ENCODE results near the gene DNMT3B.
"Not testable (repeated sequence)": the region's sequence is repeated elsewhere in the genome, so short reads cannot be mapped to it uniquely, and the experiment has no call there.

The DNMT3B gene

DNA sequence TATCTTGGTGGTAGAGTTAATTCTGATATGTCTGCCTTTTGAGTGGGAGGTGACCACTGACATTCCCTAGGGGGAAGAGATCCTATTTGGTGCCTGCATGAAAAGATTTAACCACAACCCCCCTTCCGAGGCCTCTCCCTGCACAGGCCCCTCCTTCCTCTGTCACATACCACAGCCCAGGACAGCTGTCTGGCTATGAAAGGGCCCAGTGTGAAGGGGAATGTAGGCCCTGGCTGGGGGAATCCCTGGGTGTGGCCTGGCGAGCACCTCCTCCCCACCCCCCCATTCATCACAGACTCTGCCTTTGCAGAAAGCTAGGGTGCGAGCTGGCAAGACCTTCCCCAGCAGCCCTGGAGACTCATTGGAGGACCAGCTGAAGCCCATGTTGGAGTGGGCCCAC is 30.1 kb downstream of the DNMT3B start:
- DNase-seq (ENCODE audit: low spot score): no peak

DNA sequence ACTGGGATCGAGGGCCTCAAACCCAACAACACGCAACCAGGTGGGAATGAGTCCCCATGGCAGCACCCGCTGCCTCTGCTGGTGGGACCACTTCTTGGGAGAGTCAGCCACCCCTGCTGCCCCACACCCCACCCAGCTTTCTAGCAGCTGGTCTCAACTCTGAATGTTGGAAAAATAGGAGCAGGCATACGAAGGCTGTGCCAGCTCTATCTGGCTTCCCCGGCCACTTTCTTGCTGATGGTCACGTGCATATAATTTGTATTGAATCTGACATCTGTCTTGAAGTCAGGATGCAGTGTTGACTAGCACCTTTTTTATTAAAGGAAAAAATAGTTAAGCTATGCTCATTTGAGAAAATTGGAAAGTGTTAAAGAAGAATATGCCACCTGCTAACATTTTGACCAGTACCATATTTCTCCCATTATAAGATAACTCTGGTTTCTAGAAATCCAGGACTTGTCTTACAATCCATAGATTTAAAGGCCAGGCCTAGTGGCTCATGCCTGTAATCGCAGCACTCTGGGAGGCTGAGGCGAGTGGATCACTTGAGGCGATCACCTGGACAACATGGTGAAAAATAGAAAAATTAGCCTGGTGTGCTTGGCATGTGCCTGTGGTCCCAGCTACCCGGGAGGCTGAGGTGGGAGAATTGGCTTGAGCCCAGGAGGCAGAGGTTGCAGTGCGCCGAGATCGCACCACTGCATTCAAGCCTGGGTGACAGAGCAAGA is 30.7 kb downstream of the DNMT3B start:
- DNase-seq (ENCODE audit: low spot score): no peak

DNA sequence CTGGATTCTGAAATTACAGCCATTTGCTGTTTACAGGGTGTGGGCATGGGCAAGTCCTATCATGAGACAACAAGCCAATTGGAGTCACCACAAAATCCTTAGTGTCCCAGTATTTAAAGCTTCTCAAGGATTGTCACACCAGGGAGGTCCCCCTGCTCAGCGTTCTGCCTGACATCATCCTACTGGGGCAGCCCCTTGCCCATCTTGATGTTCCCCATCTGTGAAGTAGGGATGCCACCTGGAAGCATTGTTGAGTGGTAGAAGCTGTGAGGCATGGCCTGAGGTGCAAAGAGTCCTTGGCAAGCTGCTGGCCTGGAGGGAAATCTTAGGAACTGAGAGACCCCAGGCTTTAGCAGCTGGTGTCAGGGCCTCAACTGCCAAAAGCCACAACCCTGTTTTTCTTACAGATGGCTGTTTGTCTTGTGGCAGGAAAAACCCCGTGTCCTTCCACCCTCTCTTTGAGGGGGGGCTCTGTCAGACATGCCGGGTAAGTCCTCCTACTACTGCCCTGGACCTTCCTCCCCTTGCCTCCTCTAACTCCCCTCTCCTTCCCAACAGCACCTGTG is 34.3 kb downstream of the DNMT3B start:
- no peak for DNase-seq (ENCODE audit: low spot score)

DNA sequence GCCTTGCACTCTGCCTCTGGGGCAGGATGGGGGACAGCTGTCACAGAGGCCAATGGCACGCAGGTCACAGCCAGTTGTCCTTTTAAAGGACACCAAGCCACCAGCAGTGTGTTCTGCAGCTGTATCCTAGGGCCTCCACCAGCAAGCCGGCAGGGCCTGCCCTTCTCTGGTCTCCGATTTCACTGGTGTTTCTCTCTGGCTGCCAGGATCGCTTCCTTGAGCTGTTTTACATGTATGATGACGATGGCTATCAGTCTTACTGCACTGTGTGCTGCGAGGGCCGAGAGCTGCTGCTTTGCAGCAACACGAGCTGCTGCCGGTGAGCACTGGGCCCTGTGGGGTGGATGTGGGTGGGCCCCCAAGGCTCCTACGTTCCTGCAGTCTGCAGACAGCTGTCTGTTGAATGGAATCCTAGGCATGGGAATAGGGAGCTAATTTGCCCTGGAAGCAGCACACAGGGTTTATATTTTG is 34.8 kb downstream of the DNMT3B start:
- no peak for DNase-seq (ENCODE audit: low spot score)

DNA sequence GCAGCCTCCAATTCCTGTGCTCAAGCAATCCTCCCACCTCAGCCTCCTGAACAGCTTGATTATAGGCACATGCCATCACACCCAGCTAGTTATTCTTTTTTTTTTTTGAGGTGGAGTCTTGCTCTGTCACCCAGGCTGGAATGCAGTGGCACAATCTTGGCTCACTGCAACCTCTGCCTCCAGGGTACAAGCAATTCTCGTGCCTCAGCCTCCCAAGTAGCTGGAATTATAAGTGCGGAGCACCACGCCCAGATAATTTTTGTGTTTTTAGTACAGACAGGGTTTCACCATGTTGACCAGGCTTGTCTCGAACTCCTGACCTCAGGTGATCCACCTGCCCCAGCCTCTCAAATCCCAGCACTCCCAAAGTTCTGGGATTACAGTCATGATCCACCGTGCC is 35.4 kb downstream of the DNMT3B start:
- DNase-seq (ENCODE audit: low spot score): not testable (repeated sequence)

DNA sequence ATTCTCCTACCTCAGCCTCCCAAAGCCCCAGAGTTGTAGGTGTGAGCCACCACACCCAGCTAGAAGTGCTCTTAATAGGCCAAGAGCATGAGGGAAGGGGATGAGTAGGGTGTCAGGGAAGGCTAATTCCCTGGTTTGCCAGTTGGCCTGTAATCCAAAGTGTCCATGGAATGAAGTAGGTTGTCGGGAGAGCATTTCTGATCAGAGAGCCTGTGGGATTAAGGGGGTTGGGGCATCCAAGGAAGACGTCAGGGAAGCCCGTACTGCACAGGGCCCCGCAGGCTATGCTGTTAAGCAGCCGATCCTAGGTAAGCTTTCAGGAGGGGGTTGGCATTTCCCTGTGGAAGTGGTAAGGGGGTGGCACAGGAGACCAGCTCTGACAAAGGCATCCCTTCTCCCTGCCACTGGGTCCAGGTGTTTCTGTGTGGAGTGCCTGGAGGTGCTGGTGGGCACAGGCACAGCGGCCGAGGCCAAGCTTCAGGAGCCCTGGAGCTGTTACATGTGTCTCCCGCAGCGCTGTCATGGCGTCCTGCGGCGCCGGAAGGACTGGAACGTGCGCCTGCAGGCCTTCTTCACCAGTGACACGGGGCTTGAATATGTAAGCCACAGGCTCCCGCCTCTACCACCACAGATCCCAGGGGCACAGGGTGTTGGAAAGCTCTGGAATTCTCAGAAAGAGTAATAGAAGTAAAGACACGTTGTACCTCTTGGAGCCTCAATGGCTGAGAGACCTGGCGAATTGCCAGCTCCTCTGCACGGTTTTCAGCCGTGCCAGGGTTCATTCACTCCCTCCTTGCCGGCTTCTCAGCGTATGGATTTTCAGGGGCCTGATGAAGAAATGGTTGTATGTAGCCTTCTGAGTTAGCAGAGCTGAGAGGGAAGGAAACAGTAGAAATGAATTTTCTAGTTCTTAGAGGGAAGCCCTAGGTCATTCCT is 36.1 kb downstream of the DNMT3B start:
- no peak for DNase-seq (ENCODE audit: low spot score)

DNA sequence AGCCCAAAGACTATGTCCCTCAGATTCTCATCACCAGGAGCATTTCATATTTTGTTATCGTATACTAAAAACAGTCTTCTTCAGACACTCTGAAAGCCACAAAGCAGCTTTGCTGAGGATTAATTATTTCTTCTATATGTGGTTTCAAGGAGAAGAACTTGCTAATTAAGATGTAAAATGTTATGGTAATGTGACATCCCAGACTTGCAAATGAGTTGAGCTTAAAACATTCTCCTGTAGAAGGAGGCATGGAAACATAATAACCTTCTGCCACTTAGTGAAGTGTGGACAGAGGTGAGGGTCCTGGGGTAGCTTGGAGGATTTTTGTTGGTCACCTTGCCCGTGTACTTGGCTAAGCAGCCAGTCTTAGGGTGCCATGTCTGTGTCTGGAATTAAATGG is 40.9 kb downstream of the DNMT3B start:
- DNase-seq (ENCODE audit: low spot score): no peak

DNA sequence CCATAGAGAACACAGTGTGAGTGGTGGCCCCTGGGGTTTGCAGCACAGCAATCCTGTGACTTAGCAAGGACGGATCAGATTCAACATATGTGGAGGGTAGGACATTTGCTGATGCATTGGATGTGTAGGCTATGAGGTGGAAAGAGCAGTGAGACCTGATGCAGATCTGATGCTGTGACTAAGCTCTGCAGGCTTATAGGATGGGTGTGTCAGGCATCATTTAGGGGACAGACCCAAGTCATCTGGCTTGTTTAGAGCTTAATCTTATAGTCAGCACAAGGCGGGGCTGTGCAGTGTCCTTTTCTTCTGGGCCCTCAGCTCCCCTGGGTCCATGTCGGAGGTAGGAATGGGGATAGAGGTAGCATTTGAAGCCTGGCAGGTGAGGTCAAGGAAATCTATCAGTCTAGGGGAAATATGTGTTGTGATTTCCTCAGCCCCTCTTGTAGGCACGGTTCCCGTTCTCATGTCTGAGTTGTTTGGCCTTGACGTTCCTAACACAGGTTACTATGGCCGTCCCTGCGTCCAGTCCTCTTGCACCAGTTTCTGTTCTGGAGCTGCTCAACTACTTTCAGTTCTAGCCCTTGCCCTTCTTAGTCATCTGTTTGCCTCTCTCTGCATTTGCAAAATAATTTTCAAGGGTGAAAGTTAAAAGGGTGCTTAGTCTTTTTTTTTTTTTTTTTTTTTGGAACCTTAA is 42.0 kb downstream of the DNMT3B start:
- no peak for DNase-seq (ENCODE audit: low spot score)

DNA sequence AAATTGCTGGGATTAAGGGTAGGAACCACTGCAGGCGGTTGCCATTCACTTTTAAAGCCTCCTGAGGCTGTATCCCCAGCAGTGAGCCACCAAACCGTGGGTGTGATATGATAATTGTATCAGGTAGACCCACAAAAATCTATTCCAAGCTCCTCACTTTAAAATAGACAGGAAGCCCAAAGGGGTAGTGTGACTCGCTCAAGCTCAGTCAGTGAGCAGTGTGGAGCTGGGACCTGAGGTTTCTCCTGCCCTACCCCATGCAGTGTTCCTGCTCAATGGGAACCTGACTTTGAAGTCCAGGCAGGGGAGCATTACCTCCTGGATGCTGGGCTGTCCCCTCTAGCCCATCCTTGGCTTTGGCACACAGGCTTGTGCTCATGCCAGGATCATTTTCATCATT is 42.6 kb downstream of the DNMT3B start:
- DNase-seq (ENCODE audit: low spot score): no peak

DNA sequence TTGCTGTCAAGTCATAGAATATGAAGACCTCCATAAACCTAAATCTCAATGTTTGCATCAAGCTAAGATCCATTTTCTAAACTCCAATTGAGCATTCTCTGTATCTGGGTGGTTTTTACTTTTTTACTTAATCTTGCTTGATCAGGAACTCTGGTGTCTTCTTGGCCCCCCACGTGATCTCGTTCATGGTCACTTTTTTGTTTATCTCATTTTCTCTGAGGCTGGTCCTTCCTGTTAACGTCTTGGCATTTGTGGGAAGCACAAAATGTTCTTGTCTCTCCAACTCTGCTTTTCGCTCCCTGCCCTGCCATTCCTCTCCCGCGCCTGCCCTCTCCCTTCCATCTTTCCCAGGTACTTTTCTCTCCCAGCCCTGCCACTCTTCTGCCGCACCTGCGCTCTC is 43.5 kb downstream of the DNMT3B start:
- no peak for DNase-seq (ENCODE audit: low spot score)

DNA sequence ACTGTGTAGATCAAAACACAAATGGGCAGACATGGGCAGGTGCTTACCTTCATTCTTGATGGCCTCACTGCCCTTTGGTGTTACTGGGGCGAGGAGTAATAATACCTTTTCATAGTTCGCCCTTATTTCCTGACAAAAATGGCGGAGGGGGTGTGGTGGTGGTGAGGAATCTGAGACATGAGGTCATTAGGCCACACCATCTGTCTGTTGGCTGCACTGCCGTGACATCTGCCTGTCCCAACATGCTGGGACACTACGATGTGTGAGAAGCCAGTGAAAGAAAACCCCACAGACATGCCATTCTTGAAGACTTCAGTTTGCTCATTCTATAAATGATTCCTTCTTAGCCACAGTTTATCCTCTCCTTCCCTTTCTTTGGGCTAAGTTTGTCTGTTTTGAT is 44.2 kb downstream of the DNMT3B start:
- DNase-seq (ENCODE audit: low spot score): no peak

DNA sequence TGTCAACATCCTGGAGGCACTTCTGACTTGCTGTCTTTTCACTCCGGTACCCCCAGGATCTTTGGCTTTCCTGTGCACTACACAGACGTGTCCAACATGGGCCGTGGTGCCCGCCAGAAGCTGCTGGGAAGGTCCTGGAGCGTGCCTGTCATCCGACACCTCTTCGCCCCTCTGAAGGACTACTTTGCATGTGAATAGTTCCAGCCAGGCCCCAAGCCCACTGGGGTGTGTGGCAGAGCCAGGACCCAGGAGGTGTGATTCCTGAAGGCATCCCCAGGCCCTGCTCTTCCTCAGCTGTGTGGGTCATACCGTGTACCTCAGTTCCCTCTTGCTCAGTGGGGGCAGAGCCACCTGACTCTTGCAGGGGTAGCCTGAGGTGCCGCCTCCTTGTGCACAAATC is 45.5 kb downstream of the DNMT3B start:
- no peak for DNase-seq (ENCODE audit: low spot score)

DNA sequence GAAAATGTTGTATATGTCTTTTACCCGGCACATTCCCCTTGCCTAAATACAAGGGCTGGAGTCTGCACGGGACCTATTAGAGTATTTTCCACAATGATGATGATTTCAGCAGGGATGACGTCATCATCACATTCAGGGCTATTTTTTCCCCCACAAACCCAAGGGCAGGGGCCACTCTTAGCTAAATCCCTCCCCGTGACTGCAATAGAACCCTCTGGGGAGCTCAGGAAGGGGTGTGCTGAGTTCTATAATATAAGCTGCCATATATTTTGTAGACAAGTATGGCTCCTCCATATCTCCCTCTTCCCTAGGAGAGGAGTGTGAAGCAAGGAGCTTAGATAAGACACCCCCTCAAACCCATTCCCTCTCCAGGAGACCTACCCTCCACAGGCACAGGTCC is 46.3 kb downstream of the DNMT3B start:
- DNase-seq (ENCODE audit: low spot score): no peak

DNA sequence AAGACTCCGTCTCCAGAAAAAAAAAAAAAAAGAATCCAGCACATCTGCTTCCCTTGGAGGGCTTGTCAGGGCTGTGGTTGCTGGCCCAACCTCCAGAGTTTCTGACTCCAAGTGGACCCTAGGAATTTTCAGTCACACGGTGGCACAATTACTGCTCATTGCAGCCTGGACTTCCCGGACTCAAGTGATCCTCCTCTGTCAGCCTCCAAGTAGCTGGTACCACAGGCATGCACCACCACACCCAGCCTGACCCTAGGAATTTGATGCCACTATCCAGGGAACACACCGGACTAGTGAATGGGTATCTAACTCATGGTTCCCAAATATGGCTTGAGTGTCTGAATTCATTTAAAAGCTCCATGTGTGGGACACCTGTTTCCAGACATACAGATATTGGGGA is 47.7 kb downstream of the DNMT3B start:
- no peak for DNase-seq (ENCODE audit: low spot score)

DNA sequence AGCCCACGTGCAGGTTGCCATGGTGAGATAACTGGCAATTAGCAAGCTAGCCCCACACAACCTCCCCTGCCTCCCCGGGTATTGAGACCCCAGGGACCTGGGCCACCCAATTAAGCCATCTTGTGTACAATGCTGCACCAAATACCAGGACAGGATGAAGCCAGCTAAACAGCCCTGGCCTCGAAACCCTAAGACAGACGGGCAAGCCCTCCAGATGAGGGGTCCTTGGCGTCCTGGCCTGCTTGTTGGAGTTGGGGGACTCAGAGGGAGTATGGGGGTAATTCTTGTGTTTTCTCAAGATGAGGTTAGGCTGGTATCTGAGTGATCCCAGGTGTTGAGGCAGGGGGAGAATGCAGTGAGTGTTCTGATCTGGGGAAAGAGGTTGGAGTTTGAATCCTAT is 48.8 kb downstream of the DNMT3B start:
- DNase-seq (ENCODE audit: low spot score): no peak

DNA sequence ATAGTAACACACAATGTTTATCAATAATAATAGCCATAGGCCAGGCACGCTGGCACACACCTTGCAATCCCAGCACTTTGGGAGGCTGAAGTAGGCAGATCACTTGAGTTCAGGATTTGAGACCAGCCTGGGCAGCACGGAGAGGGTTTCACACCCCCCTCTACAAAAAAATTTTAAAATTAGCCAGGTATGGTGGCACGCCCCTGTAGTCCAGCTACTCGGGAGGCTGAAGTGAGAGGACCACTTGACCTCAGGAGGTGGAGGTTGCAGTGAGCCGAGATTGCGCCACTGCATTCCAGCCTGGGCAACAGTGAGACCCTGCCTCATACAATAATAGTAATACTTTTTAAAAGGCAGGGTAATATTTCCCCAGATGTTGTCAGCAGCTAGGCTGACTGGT is 49.7 kb downstream of the DNMT3B start:
- DNase-seq (ENCODE audit: low spot score): no peak

DNA sequence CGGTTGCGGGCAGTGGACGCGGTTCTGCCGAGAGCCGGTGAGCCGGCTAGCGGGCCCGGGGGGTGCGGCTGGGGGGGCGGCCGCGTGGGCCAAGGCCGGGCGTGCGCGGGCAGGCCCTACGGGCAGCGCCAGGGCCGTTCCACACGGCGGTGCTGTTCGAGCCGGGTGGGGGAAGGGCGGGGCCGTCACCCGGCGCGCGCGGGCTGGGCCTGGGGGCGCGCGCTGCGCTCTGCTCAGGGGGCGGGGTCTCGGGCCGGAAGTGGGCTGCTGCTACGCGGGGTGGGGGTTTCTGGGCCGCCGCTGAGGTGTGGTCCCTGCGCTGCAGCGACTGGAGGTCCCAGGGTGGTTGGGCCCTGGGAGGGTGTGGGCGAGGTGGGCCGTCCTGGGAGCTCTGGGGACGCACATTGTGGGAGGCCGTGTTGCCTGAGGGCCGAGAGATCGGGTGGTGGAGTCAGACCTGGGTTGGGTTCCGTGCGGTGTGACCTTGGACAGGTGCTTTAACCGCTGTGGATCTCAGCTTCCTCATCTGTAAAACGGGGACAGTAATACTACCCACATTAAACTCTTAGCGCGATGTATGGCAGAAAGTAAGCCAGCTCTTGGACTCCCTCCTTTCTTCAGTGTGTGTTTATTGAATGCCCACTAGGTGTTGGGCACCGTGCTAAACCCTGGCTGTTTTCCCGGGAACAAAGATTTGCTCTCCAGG is 58.0 kb downstream of the DNMT3B start:
- DNase-seq (ENCODE audit: low spot score): peak; percentile 69

DNA sequence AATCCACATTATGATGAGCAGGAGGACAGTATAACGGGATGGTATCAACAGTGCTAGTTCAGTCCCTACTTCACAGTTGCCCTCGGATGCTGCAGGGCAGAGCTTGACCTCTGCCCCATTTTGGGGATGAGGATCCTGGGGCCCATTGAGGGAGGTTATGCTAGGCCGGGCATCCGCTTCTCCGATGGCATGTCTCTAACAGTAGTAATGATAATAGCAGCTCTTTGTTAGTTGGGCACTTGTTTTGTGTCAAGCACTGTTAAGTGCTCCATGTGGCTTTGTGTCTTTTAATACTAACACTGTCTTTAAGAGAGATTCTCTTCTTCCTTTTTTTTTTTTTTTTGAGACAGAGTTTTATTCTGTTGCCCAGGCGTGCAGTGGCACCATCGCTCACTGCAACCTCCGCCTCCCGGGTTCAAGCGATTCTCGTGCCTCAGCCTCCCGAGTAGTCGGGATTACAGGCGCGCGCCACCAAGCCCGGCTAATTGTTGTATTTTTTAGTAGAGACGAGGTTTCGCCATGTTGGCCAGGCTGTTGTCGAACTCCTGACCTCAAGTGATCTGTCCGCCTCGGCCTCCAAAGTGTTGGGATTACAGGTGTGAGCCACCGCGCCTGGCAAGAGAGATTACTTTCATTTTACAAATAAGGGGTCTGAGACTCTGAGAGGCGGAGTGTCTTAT is 58.7 kb downstream of the DNMT3B start:
- DNase-seq (ENCODE audit: low spot score): peak; percentile 5

DNA sequence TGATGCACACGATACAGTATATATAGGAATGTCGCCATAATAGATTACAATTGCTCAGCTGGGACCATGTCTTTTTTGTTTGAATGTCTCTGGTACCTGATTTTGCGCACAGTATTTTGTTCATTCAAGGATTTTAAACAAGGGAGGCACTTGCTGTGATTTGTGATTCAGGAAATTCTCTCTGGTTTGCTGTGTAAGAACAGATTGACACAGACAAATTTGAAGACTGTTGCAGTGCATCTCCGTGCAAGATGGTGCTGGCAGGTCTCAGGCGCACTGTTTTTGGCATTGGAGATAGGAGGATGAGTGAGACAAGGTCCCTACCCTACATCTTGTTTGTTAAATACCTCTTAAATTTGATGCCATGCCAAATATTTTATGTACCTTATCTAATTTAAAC is 60.0 kb downstream of the DNMT3B start:
- no peak for DNase-seq (ENCODE audit: low spot score)

DNA sequence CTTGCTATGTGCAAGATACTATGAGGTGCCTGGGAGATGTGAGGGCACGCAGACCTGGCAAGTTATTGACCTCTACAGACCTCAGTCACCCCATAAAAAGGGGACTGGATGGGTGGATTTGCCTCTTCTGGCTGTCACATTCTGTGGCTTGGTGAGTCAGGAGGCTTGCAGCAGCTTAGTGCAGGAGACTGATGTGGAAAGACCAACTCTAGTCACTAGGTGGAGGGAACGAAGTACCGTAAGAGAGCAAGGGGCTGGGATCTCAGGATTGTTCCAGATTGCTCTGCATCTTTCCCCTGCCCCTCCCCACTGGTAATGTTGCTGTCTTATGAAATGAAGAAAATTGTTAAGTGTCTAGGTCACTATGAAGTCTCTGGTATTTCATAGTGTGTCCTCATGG is 60.9 kb downstream of the DNMT3B start:
- peak; percentile 8 for DNase-seq (ENCODE audit: low spot score)
